Neural crest cell (in vitro differentiated cells): ENCODE measurements around the gene PLAAT2. TPM values are rescaled to one million over a fixed set of nuclear protein-coding genes. Genes with fewer than 3 reads are reported as not detected.
"Not testable (repeated sequence)": the region's sequence is repeated elsewhere in the genome, so short reads cannot be mapped to it uniquely, and the experiment has no call there.

ENCODE experiments used
- DNase-seq: peaks from one replicate; pipeline ENCODE4 v3.0.0; 2021; ENCODE audit warnings: low read depth, mixed read lengths, low spot score
- H3K27ac Mint-ChIP-seq: one replicate; pipeline ENCODE4 v1.8.0; 2021; ENCODE audit warnings: mild to moderate bottlenecking, mixed read lengths; ENCODE audit not compliant: unreplicated experiment
- H3K27me3 Mint-ChIP-seq: 2 replicates; pipeline ENCODE4 v1.8.0; 2021; ENCODE audit warnings: low read depth, mild to moderate bottlenecking, mixed read lengths
- H3K36me3 Mint-ChIP-seq: 2 replicates; pipeline ENCODE4 v1.8.0; 2021; ENCODE audit warnings: low read depth, mild to moderate bottlenecking, mixed read lengths
- H3K4me1 Mint-ChIP-seq: 2 replicates; pipeline ENCODE4 v1.8.0; 2021; ENCODE audit warnings: mixed read lengths
- H3K4me3 Mint-ChIP-seq: one replicate; pipeline ENCODE4 v1.8.0; 2021; ENCODE audit warnings: mild to moderate bottlenecking, mixed read lengths
- H3K9me3 Mint-ChIP-seq: 2 replicates; pipeline ENCODE4 v1.8.0; 2021; ENCODE audit warnings: mixed read lengths
- total RNA-seq: library from RNA; stranded (reverse); gene quantifications from 2 replicates; pipeline ENCODE4 v1.2.1, GENCODE V29; 2021
- TF ChIP-seq, protein P1 (sequence below): fragments of 200-600 bp; sonication (generic); conservative IDR thresholded peaks from 2 replicates; pipeline ENCODE4 v1.5.0; 2021; ENCODE audit warnings: antibody characterized with exemption, mild to moderate bottlenecking

The PLAAT2 gene
- total RNA-seq, 1 donor from 2014 or later, result not detected

DNA sequence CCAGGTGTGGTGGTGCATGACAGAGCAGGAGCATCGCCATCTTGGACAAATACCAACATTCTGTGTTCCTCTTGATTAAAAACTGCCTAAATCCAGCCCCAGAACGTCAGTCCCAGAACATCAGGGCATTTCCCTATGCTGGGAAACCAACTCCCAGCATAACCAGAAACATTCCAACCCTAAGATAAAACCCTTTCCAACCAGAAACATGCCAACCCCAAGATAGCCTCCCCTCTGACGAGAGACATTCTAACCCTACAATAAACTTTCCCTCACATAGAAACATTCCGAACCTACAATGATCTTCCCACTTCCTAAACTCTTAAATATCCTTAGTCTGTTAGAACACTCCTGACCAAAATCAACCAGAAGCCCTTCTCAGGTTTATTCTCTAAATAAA is 15.0 kb downstream of the PLAAT2 start:
- H3K9me3 Mint-ChIP-seq, result no peaks in the 10 kb centered on the region
- no peaks in the 10 kb centered on the region for H3K27me3 Mint-ChIP-seq
- peaks cover 14% of the 10 kb centered on the region for H3K4me1 Mint-ChIP-seq
- no peak overlapping the region for H3K4me3 Mint-ChIP-seq
- no peaks in the 10 kb centered on the region for H3K36me3 Mint-ChIP-seq
- TF ChIP-seq, protein P1, sequence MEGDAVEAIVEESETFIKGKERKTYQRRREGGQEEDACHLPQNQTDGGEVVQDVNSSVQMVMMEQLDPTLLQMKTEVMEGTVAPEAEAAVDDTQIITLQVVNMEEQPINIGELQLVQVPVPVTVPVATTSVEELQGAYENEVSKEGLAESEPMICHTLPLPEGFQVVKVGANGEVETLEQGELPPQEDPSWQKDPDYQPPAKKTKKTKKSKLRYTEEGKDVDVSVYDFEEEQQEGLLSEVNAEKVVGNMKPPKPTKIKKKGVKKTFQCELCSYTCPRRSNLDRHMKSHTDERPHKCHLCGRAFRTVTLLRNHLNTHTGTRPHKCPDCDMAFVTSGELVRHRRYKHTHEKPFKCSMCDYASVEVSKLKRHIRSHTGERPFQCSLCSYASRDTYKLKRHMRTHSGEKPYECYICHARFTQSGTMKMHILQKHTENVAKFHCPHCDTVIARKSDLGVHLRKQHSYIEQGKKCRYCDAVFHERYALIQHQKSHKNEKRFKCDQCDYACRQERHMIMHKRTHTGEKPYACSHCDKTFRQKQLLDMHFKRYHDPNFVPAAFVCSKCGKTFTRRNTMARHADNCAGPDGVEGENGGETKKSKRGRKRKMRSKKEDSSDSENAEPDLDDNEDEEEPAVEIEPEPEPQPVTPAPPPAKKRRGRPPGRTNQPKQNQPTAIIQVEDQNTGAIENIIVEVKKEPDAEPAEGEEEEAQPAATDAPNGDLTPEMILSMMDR, result no peak
- DNase-seq, result no peak
- H3K27ac Mint-ChIP-seq, result no peak overlapping the region

GRCh38 chr11:63547061-63547460 is 16.1 kb downstream of the PLAAT2 start:
- Mint-ChIP-seq H3K9me3 (no peaks in the 10 kb centered on the region), H3K4me3 (no peak overlapping the region), H3K27me3 (no peaks in the 10 kb centered on the region), H3K27ac (no peak overlapping the region), H3K4me1 (peaks cover 9% of the 10 kb centered on the region), H3K36me3 (no peaks in the 10 kb centered on the region)
- TF ChIP-seq, protein P1, result no peak
- DNase-seq, result no peak

DNA sequence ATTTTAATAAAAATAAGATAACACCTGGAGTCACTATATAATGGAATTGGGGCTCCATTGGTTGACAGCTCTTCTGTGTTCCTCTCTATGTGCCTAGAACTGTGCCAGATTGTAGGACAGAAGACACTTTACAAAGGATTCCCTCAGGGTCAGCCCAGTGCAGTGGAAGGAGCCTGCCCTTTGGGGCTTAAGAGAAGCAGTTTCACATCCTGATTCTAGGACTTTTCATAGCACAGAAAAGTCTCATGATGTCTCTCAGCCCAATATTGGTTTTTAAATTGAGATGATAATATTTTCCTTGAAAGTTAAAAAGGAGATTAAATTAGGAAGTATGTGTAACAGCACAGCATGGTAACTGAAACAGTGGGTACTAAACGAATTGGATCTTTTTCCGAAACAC is 19.5 kb downstream of the PLAAT2 start:
- Mint-ChIP-seq H3K36me3 (no peaks in the 10 kb centered on the region), H3K27me3 (no peaks in the 10 kb centered on the region), H3K9me3 (no peaks in the 10 kb centered on the region), H3K27ac (no peak overlapping the region), H3K4me3 (no peak overlapping the region), H3K4me1 (no peaks in the 10 kb centered on the region)
- no peak for DNase-seq
- TF ChIP-seq, protein P1, result no peak

GRCh38 chr11:63542506-63542905 is 20.7 kb downstream of the PLAAT2 start:
- H3K4me1 Mint-ChIP-seq, H3K27ac Mint-ChIP-seq, H3K36me3 Mint-ChIP-seq, DNase-seq, H3K27me3 Mint-ChIP-seq, H3K9me3 Mint-ChIP-seq, H3K4me3 Mint-ChIP-seq: not testable (repeated sequence)

DNA sequence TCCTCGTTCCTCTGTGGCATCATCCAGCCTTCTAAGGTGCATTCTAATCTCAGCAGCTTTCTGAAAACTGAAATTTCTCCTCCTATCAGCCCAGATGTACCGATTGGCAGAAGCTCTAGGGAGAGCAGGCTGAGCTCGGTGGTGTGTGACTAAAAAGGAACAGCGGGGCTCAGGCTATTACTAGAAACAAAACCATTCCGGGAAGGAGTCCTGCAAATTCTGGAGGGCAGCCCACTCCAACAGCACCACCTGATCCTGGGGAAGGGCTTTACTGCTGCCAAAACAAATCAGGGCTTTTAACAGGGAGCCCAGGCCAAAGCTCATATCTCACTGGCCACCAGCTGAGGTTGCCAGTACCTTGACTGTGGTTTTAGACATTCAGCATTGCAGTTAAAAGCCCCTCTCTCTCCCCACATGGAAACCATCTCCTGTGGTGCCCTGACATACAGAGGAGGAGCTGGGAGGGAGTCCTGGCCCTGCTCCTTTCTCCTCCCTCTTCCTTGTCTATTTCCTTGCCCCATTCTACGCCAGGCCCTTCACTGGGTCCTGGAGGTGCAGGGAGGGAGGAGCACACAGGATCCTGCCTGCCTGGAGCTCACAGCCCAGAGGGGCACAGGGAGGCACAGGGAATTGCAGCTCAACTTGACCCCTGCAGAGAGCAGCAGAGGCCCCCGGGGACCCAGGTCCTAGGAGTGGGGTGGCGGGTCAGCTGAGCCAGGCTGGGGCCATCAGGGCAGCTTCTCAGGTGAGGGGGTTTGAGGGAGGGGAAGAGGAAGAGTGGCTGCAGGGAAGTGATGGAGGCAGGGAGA is 25.7 kb downstream of the PLAAT2 start:
- no peak for DNase-seq
- Mint-ChIP-seq H3K4me3 (no peak overlapping the region), H3K4me1 (no peaks in the 10 kb centered on the region), H3K36me3 (no peaks in the 10 kb centered on the region), H3K27ac (no peak overlapping the region), H3K27me3 (peaks cover 10% of the 10 kb centered on the region), H3K9me3 (no peaks in the 10 kb centered on the region)
- TF ChIP-seq, protein P1, result no peak

DNA sequence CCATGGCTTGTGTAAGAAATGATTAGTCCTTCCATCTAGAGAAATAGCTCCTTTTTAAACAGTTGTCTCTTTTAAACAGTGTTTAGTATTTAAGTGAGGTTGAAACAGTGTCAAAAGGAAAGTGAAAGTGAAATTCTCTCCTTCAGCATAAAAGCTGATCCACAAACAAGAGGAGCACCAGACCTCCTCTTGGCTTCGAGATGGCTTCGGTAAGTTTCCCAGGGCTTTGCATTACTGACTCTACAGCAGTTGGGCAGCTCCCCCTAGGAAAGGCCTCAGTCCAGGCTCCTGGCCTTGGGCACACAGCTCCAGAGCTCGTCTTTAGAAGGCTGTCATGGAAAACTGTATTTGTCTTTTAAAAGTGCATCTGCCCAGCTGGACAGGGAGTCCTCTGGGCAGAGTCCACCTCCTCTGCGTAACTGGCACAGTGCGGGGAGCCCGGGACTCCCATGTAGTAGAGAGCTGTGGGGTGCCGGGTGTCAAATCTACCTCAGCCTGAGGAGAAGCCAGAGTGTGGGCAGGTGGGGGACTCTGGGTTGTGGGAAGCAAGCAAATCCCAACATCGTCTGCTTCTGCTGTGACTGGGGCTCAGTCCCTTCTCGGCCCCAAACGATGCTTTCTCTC is 26.4 kb downstream of the PLAAT2 start, which contains the start of gene PLAAT4:
Gene PLAAT4, plus strand, starts transcription at position 140 of the 624 bp plus-strand sequence. Its CDS starts 61 bp downstream, at position 201.
- no peaks in the 10 kb centered on the region for H3K36me3 Mint-ChIP-seq
- no peaks in the 10 kb centered on the region for H3K9me3 Mint-ChIP-seq
- DNase-seq, result no peak
- peaks cover 15% of the 10 kb centered on the region for H3K27me3 Mint-ChIP-seq
- H3K27ac Mint-ChIP-seq, result no peak within 1 kb of the TSS
- no peak within 1 kb of the TSS for H3K4me3 Mint-ChIP-seq
- H3K4me1 Mint-ChIP-seq, result no peaks in the 10 kb centered on the region
- TF ChIP-seq, protein P1, result no peak
